WERI-Rb-1 (cell line): ENCODE results near the gene CADM1.
A peak's percentile ranks its signal among the peaks of the same experiment; 100 is the strongest.

Source experiments
- DNase-seq: peaks from one replicate; pipeline ENCODE4 v3.0.0-alpha.2; 2020
- H3K27ac ChIP-seq: fragments of 250-450 bp; sonication (Bioruptor Pico); 2 replicates; pipeline ENCODE4 v1.5.1; 2020; ENCODE audit warnings: mild to moderate bottlenecking, moderate library complexity
- H3K27me3 ChIP-seq: fragments of 250-450 bp; sonication (Bioruptor Pico); 2 replicates; pipeline ENCODE4 v1.5.1; 2021; ENCODE audit warnings: mild to moderate bottlenecking, low read depth, moderate library complexity; ENCODE audit not compliant: insufficient read depth, severe bottlenecking
- H3K36me3 ChIP-seq: fragments of 250-450 bp; sonication (Bioruptor Pico); 2 replicates; pipeline ENCODE4 v1.5.1; 2020; ENCODE audit warnings: mild to moderate bottlenecking, moderate library complexity
- H3K4me3 ChIP-seq: 2 replicates; pipeline ENCODE4 v1.5.1; 2011; ENCODE audit warnings: low read depth, mild to moderate bottlenecking, control low read depth, low read length
- H3K9me3 ChIP-seq: fragments of 250-450 bp; sonication (Bioruptor Pico); 2 replicates; pipeline ENCODE4 v1.5.1; 2021; ENCODE audit warnings: mild to moderate bottlenecking, moderate library complexity; ENCODE audit not compliant: severe bottlenecking
- CTCF ChIP-seq: IDR thresholded peaks from 2 replicates; pipeline ENCODE4 v1.5.1; 2011; ENCODE audit warnings: low read depth, mild to moderate bottlenecking, control low read depth, inconsistent platforms, low read length

Gene CADM1

DNA sequence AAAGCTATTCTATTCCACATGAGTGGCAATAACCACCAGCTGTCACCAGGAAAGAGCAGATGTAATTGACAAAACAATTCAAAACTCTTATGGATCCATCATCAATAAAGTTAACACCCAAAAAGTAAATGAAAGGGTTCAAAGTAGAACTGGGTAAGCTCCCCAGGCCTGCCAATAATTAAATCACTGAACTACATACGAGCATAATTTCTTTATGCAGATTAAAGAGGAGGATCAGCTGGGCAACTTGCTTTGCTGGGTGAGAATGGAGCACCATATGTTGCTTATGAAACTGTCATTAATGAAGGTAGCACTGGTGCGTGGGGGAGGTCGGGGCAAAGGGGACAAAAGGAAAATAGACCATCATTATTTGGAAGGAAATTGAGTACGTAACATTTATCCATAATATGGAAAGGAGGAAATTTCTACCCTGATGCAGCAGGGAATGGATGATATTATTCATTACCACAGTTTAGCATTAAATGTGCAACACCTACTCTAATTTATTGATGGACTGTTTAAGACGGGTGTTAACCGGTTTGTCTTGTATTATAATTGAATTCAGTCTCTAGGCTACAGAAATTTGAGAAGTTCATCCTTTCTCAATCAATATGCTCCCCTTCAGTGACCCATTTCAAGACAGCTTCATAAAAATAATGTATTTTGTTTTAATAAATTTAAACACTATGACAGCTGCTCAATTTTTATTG is 315.9 kb downstream of the CADM1 start:
- H3K36me3 ChIP-seq = no peaks in the 10 kb centered on the region
- TF ChIP-seq CTCF = no peak
- no peaks in the 10 kb centered on the region for H3K27me3 ChIP-seq
- peak overlapping the region; percentile 73 for H3K27ac ChIP-seq
- DNase-seq = peak; percentile 43
- H3K9me3 ChIP-seq = no peaks in the 10 kb centered on the region
- no peak overlapping the region; the same call in 1 of the 2 replicates for H3K4me3 ChIP-seq

DNA sequence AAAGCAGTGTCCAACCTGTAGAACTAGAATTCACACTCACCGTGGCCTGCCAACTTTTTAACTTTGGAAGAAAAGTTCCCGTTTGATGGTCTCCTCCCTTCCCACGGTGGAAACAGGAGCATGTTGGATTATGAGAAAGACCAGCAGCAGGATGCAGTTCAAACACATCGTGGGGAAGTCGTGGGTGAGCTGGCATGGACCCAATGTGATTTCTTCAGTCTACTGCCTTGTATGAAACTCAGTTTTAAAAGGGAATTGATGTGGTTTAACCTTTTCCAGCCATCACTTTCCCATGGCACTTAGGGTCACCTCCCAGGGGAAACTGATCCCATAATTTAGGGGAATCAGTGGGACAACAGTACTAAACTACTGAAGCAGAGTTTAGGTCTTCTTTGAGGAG is 318.3 kb downstream of the CADM1 start:
- Histone ChIP-seq H3K9me3 (no peaks in the 10 kb centered on the region), H3K36me3 (no peaks in the 10 kb centered on the region), H3K4me3 (no peak overlapping the region), H3K27ac (no peak overlapping the region), H3K27me3 (no peaks in the 10 kb centered on the region)
- DNase-seq = no peak
- no peak for TF ChIP-seq CTCF

DNA sequence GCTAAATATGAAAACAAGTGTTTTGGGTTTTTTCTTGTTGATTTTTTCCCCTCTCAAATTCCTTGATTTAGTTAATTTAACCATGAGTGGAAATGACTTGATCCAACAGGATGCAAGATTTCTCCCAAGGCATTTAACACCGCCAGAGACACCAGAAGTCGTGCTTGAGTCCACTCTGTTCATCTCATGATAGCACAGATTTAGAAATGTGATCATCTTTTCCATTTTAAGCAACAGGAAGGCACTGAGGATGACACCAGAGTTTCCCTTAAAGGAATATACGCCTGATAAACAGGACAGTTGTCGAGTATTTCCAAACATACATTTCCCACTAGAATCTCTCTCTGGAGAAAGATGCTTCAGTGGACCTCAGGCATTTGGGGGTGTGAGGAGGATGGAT is 318.7 kb downstream of the CADM1 start:
- no peaks in the 10 kb centered on the region for H3K36me3 ChIP-seq
- no peak overlapping the region for H3K27ac ChIP-seq
- H3K27me3 ChIP-seq = no peaks in the 10 kb centered on the region
- no peaks in the 10 kb centered on the region for H3K9me3 ChIP-seq
- TF ChIP-seq CTCF = no peak
- no peak overlapping the region for H3K4me3 ChIP-seq
- no peak for DNase-seq

DNA sequence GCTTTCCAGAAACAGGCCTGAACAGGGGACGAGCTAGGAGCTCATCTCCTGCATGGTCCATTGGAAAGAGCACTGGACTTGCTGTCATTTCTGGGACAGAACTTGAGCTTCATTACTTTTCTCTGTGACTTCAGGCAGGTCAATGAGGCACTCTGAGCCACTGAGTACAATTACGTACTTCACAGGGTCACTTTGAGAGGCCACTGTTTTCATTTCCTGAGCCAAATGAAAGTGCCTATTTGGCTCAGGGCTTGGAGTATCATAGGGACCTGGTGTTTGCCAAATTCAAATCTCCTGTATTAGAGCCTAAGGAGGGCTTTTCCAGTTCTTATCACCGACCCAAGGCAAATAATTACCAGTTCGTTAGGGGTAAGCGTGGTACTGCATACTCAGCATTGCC is 319.3 kb downstream of the CADM1 start:
- no peak for TF ChIP-seq CTCF
- H3K9me3 ChIP-seq = no peaks in the 10 kb centered on the region
- H3K27ac ChIP-seq = no peak overlapping the region
- no peak for DNase-seq
- H3K36me3 ChIP-seq = no peaks in the 10 kb centered on the region
- no peak overlapping the region for H3K4me3 ChIP-seq
- no peaks in the 10 kb centered on the region for H3K27me3 ChIP-seq

- no peak for DNase-seq
- TF ChIP-seq CTCF = no peak
Measured at GRCh38 chr11:115183830-115184229, 320.4 kb downstream of the CADM1 start.

DNA sequence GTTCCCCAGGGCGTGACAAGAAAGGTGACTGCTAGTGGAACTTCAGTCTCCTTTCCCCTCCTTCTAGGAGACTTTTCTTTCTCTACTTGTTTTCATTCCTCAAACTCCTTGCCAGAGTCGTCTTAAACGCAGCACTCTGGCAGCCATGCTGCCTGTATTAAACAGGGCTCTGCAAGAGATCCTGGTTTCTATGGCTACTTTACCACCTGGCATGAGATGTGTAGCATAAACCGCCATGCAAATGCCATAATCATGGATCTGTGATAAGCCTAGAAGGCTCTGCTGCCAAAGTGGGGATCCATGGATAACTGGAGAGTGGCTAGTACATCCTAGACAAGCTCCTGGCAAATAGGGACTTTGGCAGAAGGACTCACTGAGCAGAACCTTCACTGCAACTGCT is 321.1 kb downstream of the CADM1 start:
- TF ChIP-seq CTCF = no peak
- no peaks in the 10 kb centered on the region for H3K27me3 ChIP-seq
- no peak overlapping the region for H3K4me3 ChIP-seq
- no peaks in the 10 kb centered on the region for H3K36me3 ChIP-seq
- no peaks in the 10 kb centered on the region for H3K9me3 ChIP-seq
- no peak overlapping the region for H3K27ac ChIP-seq
- DNase-seq = no peak

More at GRCh38 chr11:115183830-115184229, 320.4 kb downstream of the CADM1 start:
- H3K9me3 ChIP-seq = no peaks in the 10 kb centered on the region
- H3K36me3 ChIP-seq = no peaks in the 10 kb centered on the region
- no peak overlapping the region for H3K27ac ChIP-seq
- no peaks in the 10 kb centered on the region for H3K27me3 ChIP-seq
- no peak overlapping the region for H3K4me3 ChIP-seq
